Measurements from ENCODE around the gene LPIN3. TPM values are rescaled to one million over a fixed set of nuclear protein-coding genes. Genes with fewer than 3 reads are reported as not detected.
A peak's percentile ranks its signal among the peaks of the same experiment; 100 is the strongest.

Gene LPIN3
- total RNA-seq, 1 donor from 2014 or later: 17.5 TPM

DNA sequence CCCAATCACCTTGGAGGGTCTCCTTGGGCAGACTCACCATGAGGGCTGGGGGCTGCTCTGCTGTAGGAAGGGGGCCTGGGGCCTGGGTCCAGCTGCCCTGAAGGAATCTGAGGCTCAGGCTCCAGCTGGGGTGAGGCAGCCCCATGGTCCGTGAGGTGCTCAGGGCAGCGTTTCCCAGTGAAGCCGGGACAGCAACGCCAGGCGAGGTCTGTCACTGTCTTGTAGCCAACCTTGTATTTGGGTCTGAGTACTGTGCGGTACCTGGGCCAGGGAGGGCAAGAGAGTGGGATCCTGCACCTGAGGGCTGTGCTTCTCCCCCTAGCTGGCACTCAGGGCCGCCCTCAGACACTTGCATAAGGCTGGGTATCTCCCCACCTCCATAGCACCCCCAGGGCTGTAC, 23.0 kb downstream of the LPIN3 start:
- Mint-ChIP-seq H3K36me3 (no peaks in the 10 kb centered on the region), H3K27me3 (peaks cover 27% of the 10 kb centered on the region), H3K9me3 (no peaks in the 10 kb centered on the region), H3K27ac (no peak overlapping the region), H3K4me3 (no peak overlapping the region), H3K4me1 (ENCODE audit: unreplicated experiment) (peaks cover 10% of the 10 kb centered on the region)
- TF ChIP-seq, protein P1, sequence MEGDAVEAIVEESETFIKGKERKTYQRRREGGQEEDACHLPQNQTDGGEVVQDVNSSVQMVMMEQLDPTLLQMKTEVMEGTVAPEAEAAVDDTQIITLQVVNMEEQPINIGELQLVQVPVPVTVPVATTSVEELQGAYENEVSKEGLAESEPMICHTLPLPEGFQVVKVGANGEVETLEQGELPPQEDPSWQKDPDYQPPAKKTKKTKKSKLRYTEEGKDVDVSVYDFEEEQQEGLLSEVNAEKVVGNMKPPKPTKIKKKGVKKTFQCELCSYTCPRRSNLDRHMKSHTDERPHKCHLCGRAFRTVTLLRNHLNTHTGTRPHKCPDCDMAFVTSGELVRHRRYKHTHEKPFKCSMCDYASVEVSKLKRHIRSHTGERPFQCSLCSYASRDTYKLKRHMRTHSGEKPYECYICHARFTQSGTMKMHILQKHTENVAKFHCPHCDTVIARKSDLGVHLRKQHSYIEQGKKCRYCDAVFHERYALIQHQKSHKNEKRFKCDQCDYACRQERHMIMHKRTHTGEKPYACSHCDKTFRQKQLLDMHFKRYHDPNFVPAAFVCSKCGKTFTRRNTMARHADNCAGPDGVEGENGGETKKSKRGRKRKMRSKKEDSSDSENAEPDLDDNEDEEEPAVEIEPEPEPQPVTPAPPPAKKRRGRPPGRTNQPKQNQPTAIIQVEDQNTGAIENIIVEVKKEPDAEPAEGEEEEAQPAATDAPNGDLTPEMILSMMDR (conservative IDR thresholded peaks at IDR 0.05): no peak
- DNase-seq (ENCODE audit: extremely low spot score, unreplicated experiment): no peak

DNA sequence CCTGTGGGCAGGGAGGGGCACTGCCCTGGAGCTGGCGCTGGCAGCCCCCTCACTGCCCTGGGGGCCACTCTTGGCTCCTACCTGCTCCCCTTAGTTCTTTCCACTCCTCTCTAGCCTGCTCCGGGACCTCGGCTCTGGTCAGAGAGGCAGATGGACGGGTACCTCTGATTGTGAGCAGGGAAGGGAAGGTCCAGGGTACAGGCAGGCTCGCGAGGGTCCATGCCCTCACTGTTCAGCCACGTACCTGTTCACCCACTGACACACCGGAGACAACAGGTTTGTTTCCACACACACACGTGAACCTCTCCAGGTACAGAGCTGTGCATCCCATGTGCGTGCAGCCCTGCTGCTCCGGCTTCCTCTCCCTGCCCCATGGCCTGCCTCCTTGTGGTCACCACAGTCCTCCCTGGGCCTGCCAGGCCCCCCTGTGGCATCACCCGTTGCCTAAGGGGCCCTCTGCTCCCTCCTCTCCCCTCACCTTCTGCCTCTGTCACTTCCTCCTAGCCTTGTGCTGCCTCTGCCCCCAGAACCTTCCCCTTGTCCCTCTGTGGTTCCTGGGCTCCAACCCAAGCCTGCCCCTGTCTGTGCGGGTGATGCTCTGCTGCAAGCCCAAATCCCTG, 23.7 kb downstream of the LPIN3 start:
- Mint-ChIP-seq H3K4me1 (ENCODE audit: unreplicated experiment) (peaks cover 10% of the 10 kb centered on the region), H3K9me3 (no peaks in the 10 kb centered on the region), H3K4me3 (no peak overlapping the region), H3K27ac (no peak overlapping the region), H3K27me3 (peaks cover 32% of the 10 kb centered on the region), H3K36me3 (no peaks in the 10 kb centered on the region)
- TF ChIP-seq, protein P1 (conservative IDR thresholded peaks at IDR 0.05): no peak
- DNase-seq (ENCODE audit: extremely low spot score, unreplicated experiment): no peak

DNA sequence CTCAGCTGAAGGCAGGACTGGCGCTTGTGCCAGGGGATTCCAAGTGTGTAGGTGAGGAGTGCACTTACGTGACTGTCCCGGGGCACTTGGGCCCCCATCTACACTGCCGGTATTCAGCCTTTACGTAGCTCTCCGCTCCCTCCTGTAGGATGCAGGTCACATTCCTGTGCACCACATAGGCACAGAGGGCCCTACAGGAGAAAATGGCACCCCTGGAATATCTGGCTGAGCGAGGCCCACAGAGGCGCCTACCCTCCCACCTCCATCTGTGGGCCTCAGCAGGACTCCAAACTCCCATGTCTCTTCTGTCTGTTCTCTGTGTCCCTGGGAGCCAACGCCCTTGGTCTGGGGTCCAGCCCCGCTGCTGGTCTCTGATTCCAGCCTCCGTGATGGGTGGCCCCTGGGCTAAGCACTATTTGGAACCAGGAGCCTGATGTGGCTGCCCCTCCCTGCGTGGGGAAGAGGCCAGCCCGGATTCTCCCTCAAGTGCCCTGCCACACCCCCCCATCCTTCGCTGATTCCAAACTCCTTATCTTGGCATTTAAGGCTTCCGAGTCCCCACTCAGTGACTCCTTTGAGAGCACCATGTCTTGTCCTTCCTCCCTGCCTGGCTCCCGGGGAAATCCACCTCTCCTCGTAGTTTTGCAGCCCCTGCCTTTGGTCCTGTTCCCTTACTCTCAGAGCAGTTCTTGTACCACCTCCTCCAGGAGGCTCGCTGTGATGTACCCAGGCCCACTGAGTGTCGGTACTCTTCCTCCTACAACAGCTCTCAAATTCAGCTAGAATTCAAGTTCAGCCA, 24.5 kb downstream of the LPIN3 start:
- no peaks in the 10 kb centered on the region for H3K36me3 Mint-ChIP-seq
- DNase-seq (ENCODE audit: extremely low spot score, unreplicated experiment): no peak
- H3K27ac Mint-ChIP-seq: no peak overlapping the region
- peak overlapping the region; percentile 71 for H3K4me3 Mint-ChIP-seq
- TF ChIP-seq, protein P1 (conservative IDR thresholded peaks at IDR 0.05): no peak
- H3K9me3 Mint-ChIP-seq: no peaks in the 10 kb centered on the region
- peaks cover 34% of the 10 kb centered on the region for H3K27me3 Mint-ChIP-seq
- H3K4me1 Mint-ChIP-seq (ENCODE audit: unreplicated experiment): peaks cover 10% of the 10 kb centered on the region

DNA sequence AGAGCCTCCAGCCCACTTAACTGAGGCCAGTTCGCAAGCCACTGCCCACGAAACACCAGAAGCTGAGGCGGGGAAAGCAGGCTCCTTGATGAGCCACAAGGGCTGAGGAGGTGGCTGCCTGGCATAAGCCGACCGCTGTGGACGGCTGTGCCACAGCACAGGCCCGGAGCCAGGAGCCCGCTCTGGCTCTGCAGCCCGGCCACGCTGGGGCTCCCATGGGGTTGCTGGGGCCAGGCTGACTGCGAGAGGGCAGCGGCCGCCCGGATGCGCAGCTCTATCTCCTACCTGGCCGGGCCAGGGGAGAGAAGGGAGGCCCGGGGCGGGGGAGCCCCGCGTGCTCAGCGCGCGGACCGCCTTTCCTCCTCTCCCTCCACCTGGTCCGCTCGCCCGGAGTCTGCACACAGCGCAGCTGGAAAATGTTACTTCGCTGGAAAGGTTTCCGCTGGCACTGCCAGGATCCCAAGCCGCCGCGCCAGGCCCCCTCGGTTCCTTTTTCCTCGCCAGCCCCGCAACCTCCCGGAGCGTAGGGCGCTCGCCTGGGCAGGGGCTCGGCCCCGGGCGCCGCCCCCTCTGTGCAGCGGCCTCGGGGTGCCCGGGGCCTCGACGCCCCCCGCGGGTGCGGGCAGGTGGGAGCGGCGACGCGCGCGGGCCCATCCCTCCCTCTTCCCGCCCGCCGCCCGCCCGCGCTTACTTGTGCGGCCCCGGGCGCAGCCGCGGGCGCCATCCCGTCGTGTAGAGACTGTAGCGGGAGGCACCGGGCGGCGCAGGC, 25.3 kb downstream of the LPIN3 start:
- H3K27me3 Mint-ChIP-seq: peaks cover 34% of the 10 kb centered on the region
- peaks cover under 1% of the 10 kb centered on the region for H3K9me3 Mint-ChIP-seq
- H3K4me3 Mint-ChIP-seq: peak overlapping the region; percentile 71
- peaks cover 10% of the 10 kb centered on the region for H3K4me1 Mint-ChIP-seq (ENCODE audit: unreplicated experiment)
- H3K27ac Mint-ChIP-seq: no peak overlapping the region
- TF ChIP-seq, protein P1 (conservative IDR thresholded peaks at IDR 0.05): no peak
- no peaks in the 10 kb centered on the region for H3K36me3 Mint-ChIP-seq
- no peak for DNase-seq (ENCODE audit: extremely low spot score, unreplicated experiment)

DNA sequence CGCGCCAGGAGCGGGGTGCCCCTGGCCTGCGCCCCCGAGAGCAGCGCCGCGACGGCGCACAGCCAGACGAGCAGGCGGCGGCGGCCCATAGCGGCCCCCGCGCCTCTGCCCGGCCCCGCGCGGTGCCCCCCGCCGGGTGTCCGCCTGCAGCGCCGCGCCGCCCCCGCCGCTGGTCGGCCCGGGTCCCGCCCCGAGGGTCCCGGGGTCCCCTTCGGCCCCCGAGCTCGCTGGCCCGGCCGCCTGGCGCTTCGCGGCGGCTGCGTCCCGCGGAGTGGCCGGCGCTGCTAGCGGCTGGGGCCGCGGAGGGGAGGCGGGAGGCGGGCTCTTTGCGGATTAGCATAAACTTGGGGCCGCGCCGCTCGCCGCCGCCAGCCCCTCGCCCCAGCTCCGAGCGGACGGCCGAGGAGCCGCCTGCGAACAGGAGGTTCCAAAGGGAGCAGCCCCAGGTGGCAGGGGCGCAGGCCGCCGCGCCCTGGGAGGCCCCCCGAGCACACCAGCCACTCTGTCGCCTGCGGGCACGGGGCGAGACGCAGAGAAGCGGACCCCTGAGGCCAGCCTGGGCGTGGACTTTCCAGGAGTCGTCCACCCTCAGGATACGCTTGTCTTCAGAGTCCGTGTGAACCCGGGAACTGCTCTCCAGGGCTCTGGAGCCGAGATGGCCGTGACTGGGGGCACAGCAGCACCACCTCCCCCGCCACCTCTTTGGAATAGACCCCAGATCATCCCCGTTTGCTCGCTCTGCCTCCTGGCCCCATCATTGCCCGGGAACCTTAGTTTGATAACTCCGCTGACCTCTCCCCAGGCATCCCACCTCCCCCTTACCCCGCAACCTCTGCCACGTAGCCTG, 26.1 kb downstream of the LPIN3 start, which contains the start of gene EMILIN3:
Gene EMILIN3, minus strand, starts transcription at position 273 of the 847 bp plus-strand sequence. Its CDS starts 184 bp downstream, at position 89.
- Mint-ChIP-seq H3K27me3 (peaks cover 34% of the 10 kb centered on the region), H3K9me3 (peaks cover 5% of the 10 kb centered on the region), H3K27ac (no peak within 1 kb of the TSS), H3K4me3 (peak within 1 kb of the TSS; percentile 88), H3K36me3 (no peaks in the 10 kb centered on the region), H3K4me1 (ENCODE audit: unreplicated experiment) (peaks cover 10% of the 10 kb centered on the region)
- TF ChIP-seq, protein P1 (conservative IDR thresholded peaks at IDR 0.05): no peak
- DNase-seq (ENCODE audit: extremely low spot score, unreplicated experiment): no peak

All from type B pancreatic cell (in vitro differentiated cells).